ENCODE results near the gene RAB6A.

Gene RAB6A

GRCh38 chr11:73762732-73763131 is 1.9 kb upstream of the RAB6A start:
- H3K27ac ChIP-seq: no peak overlapping the region
- POLR2A ChIA-PET (ENCODE audit: low non-redundant PET): interaction anchor here (0.6 kb wide), 1 partner anchor 43 kb away, joined by 3 read pairs; no protein-coding TSS in a partner anchor
- CTCF ChIA-PET: interaction anchor here (0.6 to 1.4 kb wide), 2 partner anchors 16 to 51 kb away, joined by 4 to 5 read pairs; no protein-coding TSS in a partner anchor
- DNase-seq (ENCODE audit: low spot score): no peak
- TF ChIP-seq CTCF (conservative IDR thresholded peaks at IDR 0.05; ENCODE audit: low read depth): no peak

- H3K27ac ChIP-seq: peak overlapping the region; percentile 96
Observed at GRCh38 chr11:73761403-73761945, 600 bp upstream of the RAB6A start.

GRCh38 chr11:73760135-73760678 is 667 bp downstream of the RAB6A start:
- CTCF ChIA-PET: interaction anchor here (0.6 to 0.7 kb wide), 3 partner anchors 242 to 1036 kb away, joined by 3 to 4 read pairs (median 3); no protein-coding TSS in a partner anchor
- no peak for TF ChIP-seq CTCF (conservative IDR thresholded peaks at IDR 0.05; ENCODE audit: low read depth)
- POLR2A ChIA-PET (ENCODE audit: low non-redundant PET): interaction anchor here (0.5 to 2.1 kb wide), 3 partner anchors 14 to 86 kb away, joined by 3 to 11 read pairs (median 4); no protein-coding TSS in a partner anchor
- peak overlapping the region; percentile 96 for H3K27ac ChIP-seq
- peak; percentile 32 for DNase-seq (ENCODE audit: low spot score)

More at GRCh38 chr11:73761403-73761945, 600 bp upstream of the RAB6A start:
- DNase-seq (ENCODE audit: low spot score): no peak
- ChIA-PET CTCF (interaction anchor here (0.6 to 1.4 kb wide), 3 partner anchors 10 to 50 kb away, joined by 3 to 5 read pairs (median 3); no protein-coding TSS in a partner anchor), POLR2A (ENCODE audit: low non-redundant PET) (interaction anchor here (0.8 to 2.1 kb wide), 3 partner anchors 17 to 27 kb away, joined by 3 to 11 read pairs (median 3); no protein-coding TSS in a partner anchor)
- 0 out of 2 replicates have a peak, but pooled peaks have one; percentile 1 for TF ChIP-seq CTCF (conservative IDR thresholded peaks at IDR 0.05; ENCODE audit: low read depth)

GRCh38 chr11:73759610-73760134 is 1.2 kb downstream of the RAB6A start:
- H3K27ac ChIP-seq: peak overlapping the region; percentile 96
- peak; percentile 15; the same call in 1 of the 2 replicates for TF ChIP-seq CTCF (conservative IDR thresholded peaks at IDR 0.05; ENCODE audit: low read depth)
- peak; percentile 5 for DNase-seq (ENCODE audit: low spot score)
- CTCF ChIA-PET: interaction anchor here (0.6 kb wide), 1 partner anchor 244 kb away, joined by 3 read pairs; no protein-coding TSS in a partner anchor
- POLR2A ChIA-PET (ENCODE audit: low non-redundant PET): interaction anchor here (1.0 kb wide), 1 partner anchor 86 kb away, joined by 3 read pairs; no protein-coding TSS in a partner anchor

GRCh38 chr11:73758451-73758850 is 2.4 kb downstream of the RAB6A start:
- CTCF ChIA-PET: no interaction called here
- TF ChIP-seq CTCF (conservative IDR thresholded peaks at IDR 0.05; ENCODE audit: low read depth): no peak
- no peak for DNase-seq (ENCODE audit: low spot score)
- H3K27ac ChIP-seq: no peak overlapping the region
- POLR2A ChIA-PET (ENCODE audit: low non-redundant PET): no interaction called here

GRCh38 chr11:73757598-73757997 is 3.3 kb downstream of the RAB6A start:
- ChIA-PET CTCF (interaction anchor here (0.7 kb wide), 1 partner anchor 566 kb away, joined by 4 read pairs; no protein-coding TSS in a partner anchor), POLR2A (ENCODE audit: low non-redundant PET) (no interaction called here)
- peak overlapping the region; percentile 66 for H3K27ac ChIP-seq
- DNase-seq (ENCODE audit: low spot score): peak; percentile 31
- no peak for TF ChIP-seq CTCF (conservative IDR thresholded peaks at IDR 0.05; ENCODE audit: low read depth)

Measured in RWPE1 (cell line).